Adrenal gland (tissue), 12 donors: ENCODE measurements around the gene PHYH. TPM values are rescaled to one million over a fixed set of nuclear protein-coding genes. Genes with fewer than 3 reads are reported as not detected.

Experiments used
- DNase-seq, 7 donors: peaks; one replicate each; pipeline ENCODE4 v3.0.0-alpha.2; 2019 to 2020
- H3K27ac ChIP-seq, 5 donors: fragments of 200-600 bp; sonication (generic) in 4 of 5; 1 replicate in 3 of 5; 2 replicates in 2 of 5; pipeline versions ENCODE4 v1.5.1 to v1.8.0; 2016 to 2020; ENCODE audit warnings: mild to moderate bottlenecking in 1 of 5
- H3K27me3 ChIP-seq: fragments of 200-600 bp; 2 replicates; pipeline ENCODE4 v1.8.0; 2021
- H3K36me3 ChIP-seq, 2 donors: fragments of 200-600 bp; replicated peaks in 1 of 2; 1 replicate in 1 of 2; 2 replicates in 1 of 2; pipeline versions ENCODE4 v1.5.1 to v1.8.0; 2018 to 2022
- H3K4me1 ChIP-seq, 2 donors: fragments of 200-600 bp; replicated peaks in 1 of 2; 1 replicate in 1 of 2; 2 replicates in 1 of 2; pipeline versions ENCODE4 v1.5.1 to v1.8.0; 2018 to 2021
- H3K4me3 ChIP-seq, 4 donors: fragments of 200-600 bp; sonication (generic) in 3 of 4; one replicate each; pipeline ENCODE4 v1.5.1; 2016 to 2018
- H3K9me3 ChIP-seq, 3 donors: fragments of 200-600 bp; sonication (generic) in 1 of 3; replicated peaks in 1 of 3; 1 replicate in 2 of 3; 2 replicates in 1 of 3; pipeline versions ENCODE4 v1.5.1 to v1.8.0; 2016 to 2021
- POLR2A ChIP-seq, 2 donors: fragments of 450-650 bp; IDR thresholded peaks; one replicate each; pipeline ENCODE4 v1.6.1; 2017; ENCODE audit warnings: antibody characterized with exemption in 2 of 2, mild to moderate bottlenecking in 2 of 2, moderate library complexity in 1 of 2
- WGBS, 4 donors: extraction: QIAGEN DNeasy Blood & Tissue Kit in 2 of 4; methylation state at CpG; one replicate each; pipeline versions ENCODE4 v1.1.5 to v1.1.7; 2013 to 2017; 5-methylcytosine and 5-hydroxymethylcytosine counted together
- intact Hi-C, 2 donors: fragments of 100-400 bp; cut with DNase I; formaldehyde crosslinking; loops; one replicate each; pipeline versions ENCODE4 v1.14.1 to v1.15.0; 2022 to 2023
- polyA plus RNA-seq, 3 donors: library from polyadenylated mRNA; stranded (reverse); fragments of 200-250 nt in 2 of 3; fragments of 350-450 nt in 1 of 3; fragmentation: Illumina TruSeq in 1 of 3; extraction: RNeasy Lipid Tissue Mini Kit (QIAGEN cat#74804) in 1 of 3; gene quantifications; one replicate each; pipeline ENCODE4 v1.2.3, GENCODE V29; 2013 to 2014
- total RNA-seq, 9 donors: library from RNA; depleted of rRNA in 4 of 9; stranded (reverse); fragments of >200 nt in 4 of 9; fragments of 120-200 nt in 1 of 9; fragmentation: NEBNext Ultra II Directional in 1 of 9; extraction: Animal tissue kit (Norgen Biotek cat#: 25700) in 1 of 9; gene quantifications; one replicate each; pipeline versions ENCODE4 v1.1.0 to v1.2.4, GENCODE V29; 2013 to 2023
- TF ChIP-seq, protein P1 (sequence below), 6 experiments: fragments of 450-650 bp in 4 of 6; fragments of 200-600 bp in 2 of 6; sonication (generic) in 1 of 6; IDR thresholded peaks; 1 replicate in 5 of 6; 2 replicates in 1 of 6; pipeline versions ENCODE4 v1.5.1 to v1.8.0; 2016 to 2021; ENCODE audit warnings: antibody characterized with exemption in 6 of 6, mild to moderate bottlenecking in 2 of 6, moderate library complexity in 1 of 6
- donor health status: healthy with polysubstance abuse.
- donor health status: Bipolar disorder and iron deficiency.
- donor health status: DM: yes; HTN: yes; CAD: no.
- donor health status: DM: no; HTN: no; CAD: no.
- donor health status: DM: no; HTN: no; CAD: no.
- donor health status: DM: yes; HTN: yes; CAD: no.

PHYH gene
- total and polyA plus RNA-seq, 12 donors, result 44.2 to 140 (median 71.6) TPM

DNA sequence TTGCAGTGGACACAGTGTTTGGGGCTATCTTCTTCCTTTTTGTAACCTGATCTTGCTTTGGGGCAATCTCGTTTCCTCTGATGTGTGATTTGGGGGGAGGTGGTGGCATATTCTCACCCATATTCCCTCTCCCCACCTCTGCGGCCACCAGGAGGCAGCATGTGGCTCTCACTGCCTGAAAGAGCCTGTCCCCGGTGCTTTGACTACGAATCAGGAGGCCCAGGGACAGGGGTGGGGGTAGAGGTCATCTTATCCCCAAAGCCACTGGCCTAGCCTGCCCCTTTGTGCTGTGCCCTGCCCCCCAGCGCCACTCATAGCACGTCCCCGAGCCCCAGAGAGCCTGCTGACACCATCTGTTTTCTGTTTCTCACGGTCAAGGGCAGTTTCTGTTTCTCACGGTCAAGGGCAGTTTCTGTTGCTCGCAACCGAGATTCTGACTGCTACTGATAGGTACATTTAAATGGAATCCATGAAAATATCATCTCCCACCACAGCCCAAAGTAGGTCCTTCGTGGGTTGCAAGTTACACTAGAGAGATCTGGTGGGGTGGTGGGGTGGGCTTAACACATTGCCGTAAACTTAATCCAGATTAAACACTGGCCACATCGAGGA is 28.2 kb downstream of the PHYH start:
- Histone ChIP-seq H3K9me3 (no peaks in the 10 kb centered on the region), H3K27me3 (no peaks in the 10 kb centered on the region), H3K36me3 (no peaks in the 10 kb centered on the region), H3K27ac (no peak overlapping the region), H3K4me3 (no peak overlapping the region), H3K4me1 (no peaks in the 10 kb centered on the region)
- intact Hi-C loops, result no loop called here
- DNase-seq, result peak in 6 of 7 donors; percentile 10 to 59 (median 17)
- 38 to 54% (median 46%) methylated on average over 7 to 14 of the region's 14 CpGs for WGBS, 4 donors
- TF ChIP-seq, protein P1, sequence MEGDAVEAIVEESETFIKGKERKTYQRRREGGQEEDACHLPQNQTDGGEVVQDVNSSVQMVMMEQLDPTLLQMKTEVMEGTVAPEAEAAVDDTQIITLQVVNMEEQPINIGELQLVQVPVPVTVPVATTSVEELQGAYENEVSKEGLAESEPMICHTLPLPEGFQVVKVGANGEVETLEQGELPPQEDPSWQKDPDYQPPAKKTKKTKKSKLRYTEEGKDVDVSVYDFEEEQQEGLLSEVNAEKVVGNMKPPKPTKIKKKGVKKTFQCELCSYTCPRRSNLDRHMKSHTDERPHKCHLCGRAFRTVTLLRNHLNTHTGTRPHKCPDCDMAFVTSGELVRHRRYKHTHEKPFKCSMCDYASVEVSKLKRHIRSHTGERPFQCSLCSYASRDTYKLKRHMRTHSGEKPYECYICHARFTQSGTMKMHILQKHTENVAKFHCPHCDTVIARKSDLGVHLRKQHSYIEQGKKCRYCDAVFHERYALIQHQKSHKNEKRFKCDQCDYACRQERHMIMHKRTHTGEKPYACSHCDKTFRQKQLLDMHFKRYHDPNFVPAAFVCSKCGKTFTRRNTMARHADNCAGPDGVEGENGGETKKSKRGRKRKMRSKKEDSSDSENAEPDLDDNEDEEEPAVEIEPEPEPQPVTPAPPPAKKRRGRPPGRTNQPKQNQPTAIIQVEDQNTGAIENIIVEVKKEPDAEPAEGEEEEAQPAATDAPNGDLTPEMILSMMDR (IDR thresholded peaks at IDR 0.05), result peak in 2 of 6 experiments; percentile 15 to 27
- no peak for TF ChIP-seq POLR2A (IDR thresholded peaks at IDR 0.05)

DNA sequence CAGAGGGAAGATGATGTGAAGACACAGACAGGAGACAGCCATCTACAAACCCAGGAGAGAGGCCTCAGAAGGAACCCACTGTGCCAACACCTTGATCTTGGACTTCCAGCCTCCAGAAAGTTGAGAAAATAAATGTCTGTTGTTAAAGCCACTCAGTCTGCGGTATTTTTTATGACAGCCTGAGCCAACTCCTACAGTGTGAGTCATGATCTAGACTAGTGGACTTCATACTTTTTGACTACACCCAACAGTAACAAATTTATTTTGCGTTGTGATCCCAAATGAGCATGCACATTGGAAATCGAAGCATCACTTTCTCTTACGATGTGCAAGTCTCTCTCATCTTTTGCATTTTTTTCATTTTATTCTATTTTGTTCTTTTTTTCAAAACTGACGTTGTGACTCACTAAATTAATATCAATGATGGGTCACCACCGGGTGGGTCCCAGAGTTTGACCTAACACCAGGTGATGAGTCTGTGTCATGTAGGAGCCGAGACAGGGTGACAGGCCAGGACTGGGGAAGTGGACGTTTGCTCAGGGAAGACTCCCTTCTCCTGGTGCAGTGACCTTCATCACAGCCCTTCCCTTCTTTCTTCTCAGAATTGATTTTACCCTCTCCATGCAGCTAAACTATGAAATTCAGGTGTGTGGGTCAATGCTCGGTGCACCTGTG is 28.9 kb downstream of the PHYH start:
- Histone ChIP-seq H3K4me1 (no peaks in the 10 kb centered on the region), H3K36me3 (no peaks in the 10 kb centered on the region), H3K27me3 (no peaks in the 10 kb centered on the region), H3K4me3 (no peak overlapping the region), H3K27ac (no peak overlapping the region), H3K9me3 (no peaks in the 10 kb centered on the region)
- 86 to 91% (median 88%) methylated on average over 9 of the region's 9 CpGs for WGBS, 4 donors
- intact Hi-C loops, result no loop called here
- TF ChIP-seq, protein P1 (IDR thresholded peaks at IDR 0.05), result no peak
- TF ChIP-seq POLR2A (IDR thresholded peaks at IDR 0.05), result no peak
- no peak for DNase-seq

DNA sequence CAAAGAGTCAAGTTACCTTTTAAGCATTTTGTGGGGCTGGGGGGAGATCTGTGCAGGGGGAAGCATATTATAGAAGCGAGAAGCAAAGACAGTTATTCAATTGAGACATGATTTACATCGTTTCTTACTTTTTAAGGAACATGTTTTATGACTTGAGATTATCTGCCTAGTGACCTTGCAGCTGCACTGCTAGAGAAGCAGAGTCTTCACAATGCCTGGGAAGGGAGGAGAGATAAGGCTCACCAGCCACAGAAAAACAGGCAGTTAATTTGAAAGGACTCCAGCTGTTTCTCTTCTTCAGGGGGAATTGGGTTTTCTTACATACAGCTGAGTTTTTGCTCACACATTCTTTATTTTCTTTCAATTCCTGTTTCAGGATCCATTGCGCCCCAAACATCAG is 31.0 kb downstream of the PHYH start:
- Histone ChIP-seq H3K27ac (no peak overlapping the region), H3K4me1 (no peaks in the 10 kb centered on the region), H3K36me3 (no peaks in the 10 kb centered on the region), H3K9me3 (no peaks in the 10 kb centered on the region), H3K27me3 (no peaks in the 10 kb centered on the region), H3K4me3 (no peak overlapping the region)
- intact Hi-C loops, result no loop called here
- peak in 3 of 7 donors; percentile 15 to 29 (median 23) for DNase-seq
- WGBS, 4 donors, result 8 to 30% (median 23%) methylated on average over 3 of the region's 3 CpGs
- TF ChIP-seq POLR2A (IDR thresholded peaks at IDR 0.05), result no peak

DNA sequence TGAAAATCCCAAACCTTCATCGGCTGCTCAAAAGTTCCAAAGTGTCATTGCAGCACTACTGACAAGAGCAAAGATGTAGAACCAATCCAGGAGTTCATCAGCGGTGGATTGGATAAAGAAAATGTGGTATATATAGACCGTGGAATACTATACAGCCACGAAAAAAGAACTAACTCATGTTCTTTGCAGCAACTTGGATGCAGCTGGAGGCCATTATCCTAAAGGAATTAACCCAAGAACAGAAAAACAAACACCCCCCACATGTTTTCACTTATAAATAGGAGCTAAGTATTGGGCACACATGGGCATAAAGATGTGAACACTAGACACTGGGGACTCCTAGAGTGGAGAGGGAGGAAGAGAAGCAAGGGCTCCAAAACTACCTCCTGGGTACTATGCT is 31.6 kb downstream of the PHYH start:
- TF ChIP-seq, protein P1 (IDR thresholded peaks at IDR 0.05), result no peak
- TF ChIP-seq POLR2A (IDR thresholded peaks at IDR 0.05), result no peak
- no peak overlapping the region for H3K4me3 ChIP-seq
- H3K27ac ChIP-seq, result no peak overlapping the region
- H3K36me3 ChIP-seq, result no peaks in the 10 kb centered on the region
- WGBS, 4 donors, result 72 to 96% (median 80%) methylated on average over 4 of the region's 4 CpGs
- no peak for DNase-seq
- H3K9me3 ChIP-seq, result no peaks in the 10 kb centered on the region
- intact Hi-C loops, result no loop called here
- no peaks in the 10 kb centered on the region for H3K27me3 ChIP-seq
- H3K4me1 ChIP-seq, result no peaks in the 10 kb centered on the region
